Panc1 (cell line): ENCODE data around the gene FAM219B. TPM values are rescaled to one million over a fixed set of nuclear protein-coding genes. Genes with fewer than 3 reads are reported as not detected.

ENCODE experiments used
- ATAC-seq: fragments of 200-7000 bp; cut with Tn5 transposase; 2 replicates; pipeline ENCODE4 v1.9.1; 2020; ENCODE audit warnings: mild to moderate bottlenecking, moderate library complexity
- Bru-seq: library from RNA; stranded (reverse); fragments of 400-500 nt; gene quantifications from one replicate; lab custom pipeline; 2021; lab: Mats Ljungman, UMichigan
- BruChase-seq, 2 experiments: library from RNA; stranded (reverse); fragments of 400-500 nt; gene quantifications; one replicate each; lab custom pipeline; 2021; lab: Mats Ljungman, UMichigan
- BruUV-seq: library from RNA; stranded (reverse); fragments of 400-500 nt; replicated peaks from 2 replicates; lab custom pipeline; 2021; lab: Mats Ljungman, UMichigan
- CTCF ChIA-PET: fragments of 300-600 bp; sonication (Branson Sonifier 250); formaldehyde crosslinking; loops from one replicate; lab custom pipeline; 2022; ENCODE audit warnings: antibody characterized with exemption; lab: Charles Lee
- POLR2A ChIA-PET: fragments of 300-600 bp; sonication (Branson Sonifier 250); formaldehyde crosslinking; loops from one replicate; lab custom pipeline; 2022; ENCODE audit warnings: antibody characterized with exemption; lab: Charles Lee
- DNase-seq: peaks from one replicate; pipeline ENCODE4 v3.0.0-alpha.2; 2010; ENCODE audit warnings: low read depth, low spot score
- H3K27ac ChIP-seq: 2 replicates; pipeline ENCODE4 v1.5.1; 2011; ENCODE audit warnings: mild to moderate bottlenecking, low read length, inconsistent platforms
- H3K27me3 ChIP-seq: fragments of 200-500 bp; sonication (Bioruptor generic); 2 replicates; pipeline ENCODE4 v1.6.0; 2014; ENCODE audit warnings: low read length, inconsistent platforms; ENCODE audit not compliant: control insufficient read depth, insufficient read depth
- H3K36me3 ChIP-seq: fragments of 200-500 bp; sonication (Bioruptor generic); 2 replicates; pipeline ENCODE4 v1.5.1; 2014; ENCODE audit warnings: inconsistent platforms, mild to moderate bottlenecking, low read length, moderate library complexity; ENCODE audit not compliant: control insufficient read depth, insufficient read depth
- H3K4me1 ChIP-seq: 2 replicates; pipeline ENCODE4 v1.5.1; 2011; ENCODE audit warnings: inconsistent platforms, mild to moderate bottlenecking, low read length, moderate library complexity; ENCODE audit not compliant: control insufficient read depth, insufficient read depth
- H3K4me3 ChIP-seq, 2 experiments: 2 replicates each; pipeline ENCODE4 v1.5.1; 2011 to 2012; ENCODE audit warnings: low read depth in 2 of 2, low read length in 2 of 2, mild to moderate bottlenecking in 2 of 2, inconsistent platforms in 1 of 2, moderate library complexity in 1 of 2
- H3K9me3 ChIP-seq: fragments of 200-500 bp; sonication (Bioruptor generic); 2 replicates; pipeline ENCODE4 v1.5.1; 2014; ENCODE audit warnings: low read depth, mild to moderate bottlenecking, inconsistent platforms, low read length, moderate library complexity; ENCODE audit not compliant: control insufficient read depth, insufficient read depth
- CTCF ChIP-seq: fragments of 450-650 bp; IDR thresholded peaks from 2 replicates; pipeline ENCODE4 v1.5.1; 2017; ENCODE audit warnings: mild to moderate bottlenecking
- POLR2AphosphoS5 ChIP-seq: IDR thresholded peaks from 2 replicates; pipeline ENCODE4 v1.6.1; 2012; ENCODE audit warnings: mild to moderate bottlenecking, low read depth, low read length, moderate library complexity
- REST ChIP-seq, 2 experiments: IDR thresholded peaks; 2 replicates each; pipeline ENCODE4 v1.6.1; 2011 to 2012; ENCODE audit warnings: low read depth in 2 of 2, control low read depth in 1 of 2, low read length in 1 of 2, mild to moderate bottlenecking in 1 of 2, moderate library complexity in 1 of 2; ENCODE audit not compliant: insufficient read depth in 1 of 2
- SIN3A ChIP-seq: IDR thresholded peaks from 2 replicates; pipeline ENCODE4 v1.6.1; 2012; ENCODE audit warnings: low read depth, mild to moderate bottlenecking, low read length, moderate library complexity, borderline replicate concordance; ENCODE audit not compliant: insufficient read depth
- TCF7L2 ChIP-seq: IDR thresholded peaks from 2 replicates; pipeline ENCODE4 v1.6.1; 2011; ENCODE audit warnings: mild to moderate bottlenecking, low read depth, low read length, inconsistent platforms
- in situ Hi-C: cut with HindIII; loops from 2 replicates; pipeline ENCODE4 v1.10.0; 2016; ENCODE audit warnings: low sequenced_read_pairs, low pct_unique_long_range_greater_than_20kb
- intact Hi-C: fragments of 100-400 bp; cut with micrococcal nuclease; formaldehyde crosslinking; loops from one replicate; pipeline ENCODE4 v1.10.0; 2022; ENCODE audit not compliant: unreplicated experiment
- long read RNA-seq: library from polyadenylated mRNA; unstranded; transcript quantifications from one replicate; pipeline ENCODE4 v2.0.0, GENCODE V29; 2021; ENCODE audit not compliant: unreplicated experiment
- polyA plus RNA-seq: library from polyadenylated mRNA; unstranded; fragments of >200 nt; gene quantifications from one replicate; pipeline ENCODE4 v1.2.1, GENCODE V29; 2012; ENCODE audit warnings: missing spikeins; ENCODE audit not compliant: insufficient read length
- total RNA-seq: library from RNA; stranded (reverse); gene quantifications from one replicate; pipeline ENCODE4 v1.2.1, GENCODE V29; 2021; ENCODE audit not compliant: unreplicated experiment

The FAM219B gene
- total RNA-seq (68.6 TPM), Bru-seq, nascent RNA (percentile 79 among the genes with signal in this experiment), BruChase-seq, experiment 1, labeled RNA remaining after a 2-hour chase (percentile 90 among the genes with signal in this experiment), BruChase-seq, experiment 2, labeled RNA remaining after a 6-hour chase (percentile 87 among the genes with signal in this experiment)
- 41.2 TPM for polyA plus RNA-seq
- long read RNA-seq, full-length matches to known transcripts: 53 of 89 reads
- long read RNA-seq, partial matches to known transcripts: 7 of 89 reads
- long read RNA-seq, other reads (novel, unspliced or antisense): 29 of 89 reads

GRCh38 chr15:74906450-74907162 lies at the start of gene FAM219B:
FAM219B (minus strand) TSS chr15:74906851; CDS start chr15:74906800, 51 bp downstream.
- TF ChIP-seq SIN3A (peak; percentile 54; the same call in 1 of the 2 replicates), POLR2AphosphoS5 (peak; percentile 85), REST (IDR thresholded peaks at IDR 0.05; ENCODE audit: insufficient read depth in 1 of 2, low read depth in 2 of 2, low read length in 1 of 2) (no peak)
- DNase-seq (no peak), ATAC-seq (peak; percentile 96)
- intact Hi-C loops (no loop called here), in situ Hi-C loops (no loop called here)
- no TSS peak for BruUV-seq
- Histone ChIP-seq H3K27me3 (no peaks in the 10 kb centered on the region), H3K4me1 (peaks cover 13% of the 10 kb centered on the region), H3K4me3 (peak within 1 kb of the TSS; percentile 89 to 94), H3K27ac (peak within 1 kb of the TSS; percentile 95), H3K9me3 (no peaks in the 10 kb centered on the region), H3K36me3 (peaks cover 14% of the 10 kb centered on the region; the same call in 1 of the 2 replicates)
- ChIA-PET CTCF (interaction anchor here (0.6 to 0.7 kb wide), 2 partner anchors 136 to 195 kb away, joined by 3 read pairs; no protein-coding TSS in a partner anchor), POLR2A (interaction anchor here (0.6 kb wide), 1 partner anchor 32 kb away, joined by 9 read pairs; no protein-coding TSS in a partner anchor)

- ATAC-seq: peak; percentile 59
- peak overlapping the region; percentile 79 to 96 for H3K4me3 ChIP-seq
- ChIA-PET POLR2A (interaction anchor here (0.6 to 1.0 kb wide), 2 partner anchors 67 to 73 kb away, joined by 3 read pairs; partner anchors contain the start of gene PPCDC), CTCF (interaction anchor here (0.5 to 0.8 kb wide), 4 partner anchors 54 to 902 kb away, joined by 3 to 4 read pairs (median 3); no protein-coding TSS in a partner anchor)
- TF ChIP-seq TCF7L2 (0 out of 2 replicates have a peak, but pooled peaks have one; percentile 21), REST (IDR thresholded peaks at IDR 0.05; ENCODE audit: insufficient read depth in 1 of 2, low read depth in 2 of 2, low read length in 1 of 2) (peak in 1 of 2 experiments; percentile 24; a peak in 2 of 4 replicates), POLR2AphosphoS5 (no peak), SIN3A (peak; percentile 17; the same call in 1 of the 2 replicates), CTCF (peak; percentile 80)
- peaks cover 30% of the 10 kb centered on the region for H3K4me1 ChIP-seq
- no TSS peak for BruUV-seq
- intact Hi-C loops: loop anchor here (5.0 to 10.0 kb wide), 2 partner anchors 181 to 246 kb away; partner anchors contain the start of gene C15orf39
- H3K36me3 ChIP-seq: no peaks in the 10 kb centered on the region
- no peaks in the 10 kb centered on the region for H3K9me3 ChIP-seq
- DNase-seq: no peak
- no peaks in the 10 kb centered on the region for H3K27me3 ChIP-seq
- in situ Hi-C loops: no loop called here
- H3K27ac ChIP-seq: peak overlapping the region; percentile 96
These were observed 49.4 kb upstream of the FAM219B start for GRCh38 chr15:74955796-74956647.
